HCT116 (cell line): Measurements from ENCODE around the gene PXDN. TPM values are rescaled to one million over a fixed set of nuclear protein-coding genes. Genes with fewer than 3 reads are reported as not detected.

Experiments used
- ATAC-seq: fragments of 200-7000 bp; cut with Tn5 transposase; 2 replicates; pipeline ENCODE4 v1.9.1; 2020; ENCODE audit warnings: mild to moderate bottlenecking, moderate library complexity
- BruUV-seq: library from RNA; stranded (reverse); fragments of 400-500 nt; replicated peaks from 2 replicates; lab custom pipeline; 2021; lab: Mats Ljungman, UMichigan
- CTCF ChIA-PET: fragments of 300-600 bp; sonication (Branson Sonifier 250); formaldehyde crosslinking; loops from one replicate; lab custom pipeline; 2021; ENCODE audit warnings: antibody characterized with exemption; lab: Charles Lee
- POLR2A ChIA-PET: fragments of 300-600, 350-600 bp; sonication (Branson Sonifier 250); formaldehyde crosslinking; loops from one replicate; lab custom pipeline; 2021; ENCODE audit warnings: antibody characterized with exemption; lab: Charles Lee
- RAD21 ChIA-PET, 2 experiments: fragments of 300-600 bp; sonication (Branson Sonifier 250); formaldehyde crosslinking; loops; one replicate each; lab custom pipeline; 2023; ENCODE audit warnings: low total read pairs in 2 of 2; ENCODE audit not compliant: uncharacterized antibody in 2 of 2, unreplicated experiment in 2 of 2, low non-redundant PET in 1 of 2; lab: Charles Lee
- DNase-seq: peaks from one replicate; pipeline ENCODE4 v3.0.0-alpha.2; 2010; ENCODE audit warnings: low read depth, low spot score
- H2AFZ ChIP-seq: fragments of 200-600 bp; shearing (Covaris generic), sonication (generic); 2 replicates; pipeline ENCODE4 v1.6.1; 2017; ENCODE audit warnings: low read depth, mixed run types, mixed read lengths, antibody characterized with exemption, low read length; ENCODE audit not compliant: poor library complexity, severe bottlenecking
- H3K27ac ChIP-seq: 2 replicates; pipeline ENCODE4 v1.5.1; 2012; ENCODE audit warnings: low read depth, low read length
- H3K27me3 ChIP-seq: fragments of 200-600 bp; sonication (generic); 2 replicates; pipeline ENCODE4 v1.6.1; 2016; ENCODE audit warnings: mixed run types, low read length, mixed read lengths; ENCODE audit not compliant: insufficient read depth
- H3K36me3 ChIP-seq, 2 experiments: fragments of 200-500 bp in 1 of 2; fragments of 200-600 bp in 1 of 2; sonication (Bioruptor generic) in 1 of 2; sonication (generic) in 1 of 2; 2 replicates each; pipeline versions ENCODE4 v1.5.1 to v1.6.1; 2014 to 2016; ENCODE audit warnings: low read length in 2 of 2, inconsistent platforms in 1 of 2, mixed read lengths in 1 of 2, mixed run types in 1 of 2; ENCODE audit not compliant: insufficient read depth in 2 of 2, control insufficient read depth in 1 of 2
- H3K4me1 ChIP-seq, 2 experiments: fragments of 200-600 bp in 1 of 2; sonication (generic) in 1 of 2; 2 replicates each; pipeline versions ENCODE4 v1.5.1 to v1.6.1; 2012 to 2017; ENCODE audit warnings: low read length in 2 of 2, inconsistent platforms in 1 of 2, mild to moderate bottlenecking in 1 of 2, mixed read lengths in 1 of 2, mixed run types in 1 of 2, moderate library complexity in 1 of 2; ENCODE audit not compliant: insufficient read depth in 2 of 2, control insufficient read depth in 1 of 2
- H3K4me2 ChIP-seq: fragments of 200-600 bp; sonication (generic); 2 replicates; pipeline ENCODE4 v1.6.1; 2017; ENCODE audit warnings: mixed run types, low read length, mixed read lengths
- H3K4me3 ChIP-seq, 2 experiments: fragments of 200-600 bp in 1 of 2; sonication (generic) in 1 of 2; replicated peaks in 1 of 2; 2 replicates each; pipeline ENCODE4 v1.5.1; 2011 to 2016; ENCODE audit warnings: low read length in 2 of 2, control low read depth in 1 of 2, low read depth in 1 of 2, mild to moderate bottlenecking in 1 of 2, mixed read lengths in 1 of 2, mixed run types in 1 of 2
- H3K79me2 ChIP-seq: fragments of 200-600 bp; sonication (generic); 2 replicates; pipeline ENCODE4 v1.6.1; 2017; ENCODE audit warnings: mild to moderate bottlenecking, mixed run types, low read length, moderate library complexity, mixed read lengths; ENCODE audit not compliant: insufficient read depth
- H3K9ac ChIP-seq: fragments of 200-600 bp; sonication (generic); 2 replicates; pipeline ENCODE4 v1.6.1; 2016; ENCODE audit warnings: low read length, mixed read lengths
- H3K9me2 ChIP-seq: fragments of 200-600 bp; sonication (generic), shearing (Covaris generic); 2 replicates; pipeline ENCODE4 v1.6.1; 2017; ENCODE audit warnings: mixed run types, mild to moderate bottlenecking, moderate library complexity; ENCODE audit not compliant: insufficient read depth
- H3K9me3 ChIP-seq, 2 experiments: fragments of 200-500 bp in 1 of 2; fragments of 200-600 bp in 1 of 2; sonication (Bioruptor generic) in 1 of 2; sonication (generic) in 1 of 2; 2 replicates each; pipeline ENCODE4 v1.6.1; 2014 to 2017; ENCODE audit warnings: low read length in 2 of 2, mixed read lengths in 2 of 2, inconsistent platforms in 1 of 2, low read depth in 1 of 2, mild to moderate bottlenecking in 1 of 2, mixed run types in 1 of 2, moderate library complexity in 1 of 2; ENCODE audit not compliant: control insufficient read depth in 1 of 2, insufficient read depth in 1 of 2
- H4K20me1 ChIP-seq: fragments of 200-600 bp; sonication (generic), shearing (Covaris generic); 2 replicates; pipeline ENCODE4 v1.6.1; 2017; ENCODE audit warnings: mixed run types, mild to moderate bottlenecking, moderate library complexity; ENCODE audit not compliant: insufficient read depth
- ZBTB33 ChIP-seq: IDR thresholded peaks from 2 replicates; pipeline ENCODE4 v1.6.1; 2011; ENCODE audit warnings: mild to moderate bottlenecking, low read length, moderate library complexity; ENCODE audit not compliant: insufficient replicate concordance; ENCODE audit errors: extremely low read depth
- intact Hi-C: fragments of 100-400 bp; cut with micrococcal nuclease; formaldehyde crosslinking; loops from 2 replicates; pipeline ENCODE4 v1.10.0; 2022
- total RNA-seq: library from RNA; stranded (reverse); gene quantifications from one replicate; pipeline ENCODE4 v1.2.1, GENCODE V29; 2021; ENCODE audit not compliant: unreplicated experiment
- TF ChIP-seq, protein P1 (sequence below), 3 experiments: fragments of 200-600 bp in 1 of 3; sonication (generic) in 1 of 3; IDR thresholded peaks in 2 of 3; conservative IDR thresholded peaks in 1 of 3; 2 replicates each; pipeline ENCODE4 v1.5.1; 2012 to 2017; ENCODE audit warnings: low read depth in 2 of 3, low read length in 2 of 3, antibody characterized with exemption in 1 of 3, borderline replicate concordance in 1 of 3, control low read depth in 1 of 3, mild to moderate bottlenecking in 1 of 3, mixed read lengths in 1 of 3, mixed run types in 1 of 3, moderate library complexity in 1 of 3; ENCODE audit not compliant: insufficient read depth in 1 of 3

PXDN gene
- total RNA-seq, 1 experiment from 2014 or later = 10.7 TPM

GRCh38 chr2:1731963-1732768 lies 12.1 kb downstream of the PXDN start:
- no peak for ATAC-seq
- no peaks in the 10 kb centered on the region for H3K9me2 ChIP-seq
- intact Hi-C loops = no loop called here
- H3K79me2 ChIP-seq = no peaks in the 10 kb centered on the region
- no peak overlapping the region for H2AFZ ChIP-seq
- no peak for DNase-seq
- no peak overlapping the region for H3K4me3 ChIP-seq
- TF ChIP-seq, protein P1, sequence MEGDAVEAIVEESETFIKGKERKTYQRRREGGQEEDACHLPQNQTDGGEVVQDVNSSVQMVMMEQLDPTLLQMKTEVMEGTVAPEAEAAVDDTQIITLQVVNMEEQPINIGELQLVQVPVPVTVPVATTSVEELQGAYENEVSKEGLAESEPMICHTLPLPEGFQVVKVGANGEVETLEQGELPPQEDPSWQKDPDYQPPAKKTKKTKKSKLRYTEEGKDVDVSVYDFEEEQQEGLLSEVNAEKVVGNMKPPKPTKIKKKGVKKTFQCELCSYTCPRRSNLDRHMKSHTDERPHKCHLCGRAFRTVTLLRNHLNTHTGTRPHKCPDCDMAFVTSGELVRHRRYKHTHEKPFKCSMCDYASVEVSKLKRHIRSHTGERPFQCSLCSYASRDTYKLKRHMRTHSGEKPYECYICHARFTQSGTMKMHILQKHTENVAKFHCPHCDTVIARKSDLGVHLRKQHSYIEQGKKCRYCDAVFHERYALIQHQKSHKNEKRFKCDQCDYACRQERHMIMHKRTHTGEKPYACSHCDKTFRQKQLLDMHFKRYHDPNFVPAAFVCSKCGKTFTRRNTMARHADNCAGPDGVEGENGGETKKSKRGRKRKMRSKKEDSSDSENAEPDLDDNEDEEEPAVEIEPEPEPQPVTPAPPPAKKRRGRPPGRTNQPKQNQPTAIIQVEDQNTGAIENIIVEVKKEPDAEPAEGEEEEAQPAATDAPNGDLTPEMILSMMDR (IDR thresholded peaks at IDR 0.05 in 2 of 3, conservative IDR thresholded peaks at IDR 0.05 in 1 of 3; ENCODE audit: borderline replicate concordance in 1 of 3, insufficient read depth in 1 of 3, low read depth in 2 of 3, low read length in 2 of 3) = no peak
- TF ChIP-seq ZBTB33 = no peak
- no peak overlapping the region for H3K4me2 ChIP-seq
- ChIA-PET CTCF (no interaction called here), POLR2A (no interaction called here), RAD21 (no interaction called here)
- BruUV-seq = no TSS peak
- H3K36me3 ChIP-seq = no peaks in the 10 kb centered on the region
- no peaks in the 10 kb centered on the region for H3K27me3 ChIP-seq
- H3K9ac ChIP-seq = no peak overlapping the region
- no peaks in the 10 kb centered on the region for H3K4me1 ChIP-seq
- H3K27ac ChIP-seq = no peak overlapping the region
- H3K9me3 ChIP-seq = no peaks in the 10 kb centered on the region
- H4K20me1 ChIP-seq = no peaks in the 10 kb centered on the region
